ENCODE measurements around the gene ZNF677.
"Not testable (repeated sequence)": the region's sequence is repeated elsewhere in the genome, so short reads cannot be mapped to it uniquely, and the experiment has no call there.

GRCh38 chr19:53269861-53270260 lies 15.2 kb upstream of the ZNF677 start:
- TF ChIP-seq POLR2A, CTCF (IDR thresholded peaks at IDR 0.05): not testable (repeated sequence)
